Kidney (tissue), 14 donors: ENCODE measurements around the gene SMYD3. TPM values are rescaled to one million over a fixed set of nuclear protein-coding genes. Genes with fewer than 3 reads are reported as not detected.

Experiments used
- DNase-seq, 5 donors: peaks; one replicate each; pipeline ENCODE4 v3.0.0-alpha.2; 2013 to 2020
- FAIRE-seq: peaks from 2 replicates; lab custom pipeline; 2012; peaks lifted over from hg19 to GRCh38; lab: Jason Lieb, UNC
- H3K27ac ChIP-seq, 2 donors: one replicate each; pipeline ENCODE4 v1.7.0; 2013; ENCODE audit warnings: low read depth in 2 of 2, low read length in 2 of 2, inconsistent platforms in 1 of 2
- H3K27me3 ChIP-seq: one replicate; pipeline ENCODE4 v1.7.1; 2013; ENCODE audit warnings: low read length, inconsistent platforms; ENCODE audit not compliant: control insufficient read depth, insufficient read depth
- H3K36me3 ChIP-seq, 3 donors: one replicate each; pipeline versions ENCODE4 v1.7.0 to v1.7.1; 2013; ENCODE audit warnings: low read length in 3 of 3, control low read depth in 1 of 3, inconsistent platforms in 1 of 3; ENCODE audit not compliant: insufficient read depth in 3 of 3, control insufficient read depth in 2 of 3
- H3K4me1 ChIP-seq, 3 donors: one replicate each; pipeline versions ENCODE4 v1.7.0 to v1.7.1; 2013; ENCODE audit warnings: low read length in 3 of 3, inconsistent platforms in 1 of 3, low read depth in 1 of 3; ENCODE audit not compliant: control insufficient read depth in 2 of 3, insufficient read depth in 2 of 3
- H3K4me3 ChIP-seq, 3 donors: one replicate each; pipeline versions ENCODE4 v1.7.0 to v1.8.1; 2013; ENCODE audit warnings: low read length in 3 of 3, control low read depth in 1 of 3, inconsistent platforms in 1 of 3
- H3K9ac ChIP-seq, 3 donors: one replicate each; pipeline versions ENCODE4 v1.7.0 to v1.7.1; 2013; ENCODE audit warnings: low read length in 3 of 3, control low read depth in 1 of 3, inconsistent platforms in 1 of 3
- H3K9me3 ChIP-seq, 3 donors: one replicate each; pipeline versions ENCODE4 v1.7.0 to v1.7.1; 2013; ENCODE audit warnings: low read length in 3 of 3, control low read depth in 1 of 3, inconsistent platforms in 1 of 3; ENCODE audit not compliant: control insufficient read depth in 2 of 3, insufficient read depth in 1 of 3
- CTCF ChIP-seq: IDR thresholded peaks from 3 replicates; pipeline ENCODE4 v1.5.1; 2012; ENCODE audit warnings: mild to moderate bottlenecking, moderate library complexity, borderline replicate concordance; ENCODE audit not compliant: insufficient read depth; ENCODE audit errors: extremely low read depth
- intact Hi-C: fragments of 100-400 bp; cut with DNase I; formaldehyde crosslinking; loops from one replicate; pipeline ENCODE4 v1.11.1; 2022
- polyA plus RNA-seq: library from polyadenylated mRNA; stranded (reverse); fragments of 350-450 nt; fragmentation: Illumina TruSeq; extraction: RNeasy Lipid Tissue Mini Kit (QIAGEN cat#74804); gene quantifications from one replicate; pipeline ENCODE4 v1.2.3, GENCODE V29; 2014; ENCODE audit warnings: low read depth, low replicate concordance; ENCODE audit not compliant: insufficient read depth
- total RNA-seq: library from RNA; stranded (reverse); fragmentation: NEBNext Ultra II Directional; extraction: Animal tissue kit (Norgen Biotek cat#: 25700); gene quantifications from one replicate; pipeline ENCODE4 v1.2.1, GENCODE V29; 2021
- donor health status: control.
- donor health status: control.
- donor health status: control.
- donor health status: control.
- donor health status: control.
- donor health status: DM: yes; HTN: yes; CAD: no.
- donor health status: Normal renal cell carcinoma (clear cell type).

Gene SMYD3
- total and polyA plus RNA-seq, 2 donors from 2014 or later: 23.3 to 23.9 TPM

GRCh38 chr1:246540738-246541491, 33.8 kb upstream of the SMYD3 start:
- no peaks in the 10 kb centered on the region for H3K9me3 ChIP-seq
- no peaks in the 10 kb centered on the region for H3K4me1 ChIP-seq
- peaks cover 7 to 21% (median 16%) of the 10 kb centered on the region in 3 donors for H3K36me3 ChIP-seq
- no peak overlapping the region for H3K4me3 ChIP-seq
- intact Hi-C loops: no loop called here
- no peak overlapping the region for H3K9ac ChIP-seq
- no peaks in the 10 kb centered on the region for H3K27me3 ChIP-seq
- DNase-seq (no peak), FAIRE-seq (no peak)
- no peak for TF ChIP-seq CTCF
- H3K27ac ChIP-seq: no peak overlapping the region

- intact Hi-C loops: no loop called here
Measured at GRCh38 chr1:246537887-246538286, 30.8 kb upstream of the SMYD3 start.

GRCh38 chr1:246537441-246537840, 30.4 kb upstream of the SMYD3 start:
- Histone ChIP-seq H3K27me3 (no peaks in the 10 kb centered on the region), H3K4me1 (no peaks in the 10 kb centered on the region), H3K27ac (no peak overlapping the region), H3K4me3 (no peak overlapping the region), H3K36me3 (peaks cover 3 to 7% (median 4%) of the 10 kb centered on the region in 3 donors), H3K9ac (no peak overlapping the region), H3K9me3 (no peaks in the 10 kb centered on the region)
- FAIRE-seq (no peak), DNase-seq (no peak)
- intact Hi-C loops: no loop called here
- TF ChIP-seq CTCF: no peak

More at GRCh38 chr1:246537887-246538286, 30.8 kb upstream of the SMYD3 start:
- no peaks in the 10 kb centered on the region for H3K27me3 ChIP-seq
- H3K36me3 ChIP-seq: peaks cover 5 to 7% (median 6%) of the 10 kb centered on the region in 3 donors
- DNase-seq (no peak), FAIRE-seq (no peak)
- H3K27ac ChIP-seq: no peak overlapping the region
- no peak for TF ChIP-seq CTCF
- H3K9me3 ChIP-seq: no peaks in the 10 kb centered on the region
- H3K9ac ChIP-seq: no peak overlapping the region
- H3K4me3 ChIP-seq: no peak overlapping the region
- H3K4me1 ChIP-seq: no peaks in the 10 kb centered on the region
